Amniotic epithelial cell (primary cell): ENCODE data around the gene KMO.

ENCODE experiments used
- DNase-seq: peaks from one replicate; pipeline ENCODE4 v3.0.0-alpha.2; 2010; ENCODE audit warnings: low read depth

The KMO gene

DNA sequence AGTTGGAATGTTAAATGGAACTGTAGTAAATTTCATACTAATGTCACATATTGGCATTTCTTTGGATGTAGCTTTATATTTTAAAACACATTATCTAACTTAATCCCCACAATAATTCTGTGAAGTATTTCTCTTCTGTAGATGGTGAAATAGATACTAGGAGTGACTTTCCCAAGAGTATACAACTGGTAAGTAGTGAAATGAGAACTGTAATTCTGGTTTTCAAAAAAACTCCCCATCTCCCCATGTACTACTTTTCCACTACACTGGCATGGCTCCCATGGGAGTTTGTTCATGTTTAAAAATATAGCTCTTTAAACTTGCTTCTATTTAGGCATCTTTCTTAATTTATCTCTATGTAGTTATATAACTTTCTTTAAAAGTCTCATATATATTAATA, 97.8 kb downstream of the KMO start:
- DNase-seq = no peak

- DNase-seq = no peak
Measured at GRCh38 chr1:241630476-241630875, 98.3 kb downstream of the KMO start.

GRCh38 chr1:241630899-241631298, 98.7 kb downstream of the KMO start:
- no peak for DNase-seq

DNA sequence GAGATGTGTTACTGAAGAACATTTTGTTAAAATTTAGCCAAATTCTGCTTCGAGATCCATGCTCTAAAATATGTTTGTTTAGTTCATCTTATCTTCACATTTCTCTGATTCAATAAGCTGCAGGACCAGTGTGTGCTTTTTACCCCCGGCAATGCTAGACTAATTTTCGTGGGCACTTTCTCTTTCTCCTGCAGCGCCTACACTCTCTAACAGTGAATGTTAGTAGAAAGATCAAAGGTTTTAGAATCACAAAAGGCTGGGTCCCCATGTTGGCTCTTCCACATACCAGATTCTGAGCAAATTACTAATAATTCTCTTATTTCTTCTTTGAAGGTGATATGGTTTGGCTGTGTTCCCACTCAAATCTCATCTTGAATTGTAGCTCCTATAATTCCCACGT, 99.5 kb downstream of the KMO start:
- no peak for DNase-seq

GRCh38 chr1:241632987-241633386, 100.8 kb downstream of the KMO start:
- DNase-seq = no peak

- no peak for DNase-seq
Measured at GRCh38 chr1:241635556-241636152, 103.5 kb downstream of the KMO start.

DNA sequence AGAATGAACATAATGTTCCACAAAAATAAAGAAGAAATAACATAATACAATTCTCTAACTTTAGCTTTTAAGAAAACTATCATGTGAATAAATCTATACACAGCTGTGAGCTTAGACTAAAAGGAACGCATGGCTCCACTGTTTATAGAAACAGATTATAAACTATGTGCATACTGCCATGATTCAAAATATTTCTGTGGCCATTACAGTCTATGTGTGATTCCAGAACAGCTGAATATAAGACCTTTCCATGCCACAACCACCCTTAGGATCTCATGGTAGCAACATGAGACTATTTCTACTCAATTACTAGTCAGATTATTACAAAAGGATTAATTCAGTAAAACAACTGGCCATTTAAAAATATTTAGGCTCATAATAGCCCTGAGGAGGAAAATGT, 104.1 kb downstream of the KMO start:
- DNase-seq = no peak

GRCh38 chr1:241637046-241637590, 104.9 kb downstream of the KMO start:
- peak; percentile 14 for DNase-seq

DNA sequence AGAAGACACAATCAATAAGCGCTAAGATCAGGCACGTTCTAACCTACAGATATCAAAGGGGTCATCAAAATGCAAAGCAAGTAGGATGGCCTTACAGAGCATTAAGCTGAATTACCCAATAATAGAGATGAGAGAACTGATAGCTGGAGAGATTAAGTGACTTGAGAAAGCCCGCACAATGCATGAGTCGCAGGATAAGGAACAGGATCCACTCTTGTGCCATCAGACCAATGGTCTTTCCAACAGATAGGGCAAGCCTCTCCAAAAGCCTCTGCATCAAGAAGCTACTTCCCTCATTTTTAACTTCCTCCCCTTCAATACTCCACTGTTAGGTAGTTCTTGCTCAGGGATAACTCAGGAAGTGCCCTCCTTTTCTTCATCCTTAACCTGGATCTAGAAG, 105.4 kb downstream of the KMO start:
- peak; percentile 40 for DNase-seq

DNA sequence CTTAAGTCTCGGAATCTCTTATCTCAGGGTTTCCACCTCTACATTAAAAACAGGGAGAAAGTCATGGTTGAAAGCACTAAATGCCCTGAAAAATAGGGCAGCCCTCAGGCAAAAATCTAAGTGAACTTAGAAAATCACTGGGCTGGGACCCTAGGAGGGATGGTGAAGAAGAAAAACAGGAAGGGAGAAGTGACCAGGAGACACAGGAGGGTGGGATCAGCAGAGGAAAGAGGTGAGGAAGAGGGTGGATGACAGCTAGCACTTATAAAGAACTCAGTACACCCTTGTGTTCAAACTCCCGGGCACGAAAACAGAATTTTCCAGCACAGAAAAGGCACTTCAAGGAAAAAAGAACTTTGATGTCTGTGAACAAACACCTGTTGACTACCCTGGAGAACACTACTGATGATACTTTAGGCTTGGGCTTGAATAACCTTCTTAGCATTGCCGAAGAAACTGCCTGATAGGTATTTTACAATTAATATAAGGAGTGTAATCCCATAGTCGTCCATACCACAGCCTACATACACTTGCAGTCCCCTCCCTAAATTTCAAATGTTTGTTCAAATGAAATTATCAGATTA, 106.0 kb downstream of the KMO start:
- DNase-seq = no peak

DNA sequence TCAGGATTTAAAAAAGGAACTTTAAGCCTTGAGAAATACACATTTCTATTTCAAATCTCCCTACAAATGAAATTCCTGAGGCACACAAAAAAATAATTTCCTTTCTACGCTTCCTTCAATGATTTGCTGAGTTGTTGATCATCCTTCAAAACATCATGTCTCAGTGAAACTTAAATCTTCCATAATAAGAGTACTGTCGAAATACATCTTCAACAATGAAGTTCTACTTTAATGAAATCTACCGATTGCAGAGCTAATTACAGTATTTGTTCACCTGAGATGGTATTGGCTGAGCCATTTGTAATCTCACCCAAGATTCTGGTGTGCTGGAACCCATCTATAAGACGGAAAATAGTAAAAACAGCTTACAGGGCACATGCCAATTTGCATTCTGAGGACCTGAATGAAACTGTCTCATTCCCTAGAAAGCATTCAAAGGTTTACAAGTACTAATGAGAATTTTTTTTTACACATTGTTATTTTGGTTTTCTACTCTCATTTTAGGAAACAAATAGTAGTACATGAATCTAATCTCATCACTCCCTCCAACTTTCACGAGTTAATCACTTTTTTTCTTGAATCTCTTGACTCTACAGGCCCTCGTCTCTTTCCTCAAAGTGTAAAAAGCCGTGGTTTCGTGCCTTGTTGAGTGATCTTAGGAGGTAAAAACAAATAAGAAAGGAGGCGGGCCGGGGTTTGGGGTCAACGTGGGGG, 106.9 kb downstream of the KMO start:
- DNase-seq = peak; percentile 12

GRCh38 chr1:241639623-241640148, 107.5 kb downstream of the KMO start:
- DNase-seq = peak; percentile 28

GRCh38 chr1:241640149-241640866, 108.1 kb downstream of the KMO start, which contains the start of the genes CHML and OPN3:
Gene CHML (minus strand): TSS chr1:241640369. CDS start chr1:241635766, 4,603 bp downstream.
Gene OPN3 (minus strand): TSS chr1:241640369. CDS start chr1:241640254, 115 bp downstream.
- peak; percentile 79 for DNase-seq

DNA sequence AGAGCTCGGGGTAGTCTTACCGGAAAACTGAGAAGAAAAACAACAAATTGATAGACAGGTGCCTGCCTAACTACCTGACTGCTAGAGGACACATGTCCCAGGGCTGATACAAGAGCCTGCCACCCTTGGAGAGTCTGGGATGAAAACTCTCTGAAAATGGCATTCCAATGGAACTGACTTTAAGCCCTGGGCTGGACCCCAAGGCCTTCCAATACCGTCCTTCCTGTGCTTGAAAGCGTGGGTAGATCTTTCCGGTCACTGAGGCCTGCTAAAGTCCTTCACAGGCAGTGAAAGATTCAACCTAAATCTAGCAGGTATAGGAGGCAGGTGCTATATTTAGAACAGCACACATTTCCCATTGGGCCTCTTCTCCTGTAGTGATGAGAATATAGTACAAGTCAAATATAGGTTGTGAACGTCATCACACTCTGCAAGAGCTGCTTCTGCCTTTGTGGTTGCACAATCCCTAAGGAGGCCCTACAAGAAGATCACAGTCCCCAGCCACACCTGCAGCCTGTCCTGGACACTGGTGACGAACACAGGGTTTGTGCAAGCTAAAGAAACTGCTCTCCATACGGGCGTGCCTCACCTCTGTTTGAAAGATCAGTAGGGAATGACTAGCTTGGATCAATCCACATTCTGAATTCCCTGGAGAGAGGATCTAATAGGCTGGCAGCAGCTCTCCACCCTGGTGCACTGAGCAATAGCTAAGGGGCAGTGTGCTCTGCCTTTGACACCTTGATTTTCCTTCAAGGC, 108.9 kb downstream of the KMO start:
- peak; percentile 26 for DNase-seq

DNA sequence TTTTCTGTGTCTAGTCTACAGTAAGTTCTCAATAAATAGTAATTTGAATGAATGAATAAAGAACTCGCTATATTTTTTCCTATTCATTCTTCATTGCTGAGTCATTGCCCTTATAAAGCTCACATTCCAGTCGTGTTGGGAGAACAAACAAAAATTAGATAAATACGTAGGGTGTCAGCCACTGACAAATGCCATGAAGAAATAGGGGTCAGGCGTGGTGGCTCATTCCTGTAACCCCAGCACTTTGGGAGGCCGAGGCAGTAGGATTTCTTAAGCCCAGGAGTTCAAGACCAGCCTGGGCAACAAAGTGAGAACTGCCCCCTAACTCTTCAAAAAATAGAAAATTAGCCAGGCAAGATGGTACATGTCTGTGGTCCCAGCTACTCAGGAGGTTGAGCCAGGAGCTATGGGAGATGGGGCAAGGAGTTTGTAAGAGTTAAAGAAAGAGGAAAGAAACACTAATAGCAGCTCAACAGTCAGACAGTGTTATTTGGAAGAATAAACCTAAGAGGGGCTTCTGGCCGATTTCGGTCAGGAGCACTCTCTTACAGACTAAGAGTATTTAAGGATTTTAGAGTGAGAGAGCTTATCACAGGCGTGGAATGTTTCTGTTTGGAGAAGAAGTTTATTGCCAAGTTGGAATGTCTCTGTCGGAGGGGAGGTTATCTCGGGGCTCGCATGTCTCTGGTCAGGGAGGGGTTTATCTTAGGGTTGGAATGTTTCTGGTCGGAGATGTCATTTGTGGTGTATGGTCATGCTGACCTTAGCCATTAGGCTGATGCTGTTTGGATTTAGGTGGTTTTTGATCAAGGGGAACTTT, 109.8 kb downstream of the KMO start:
- peak; percentile 79 for DNase-seq

- no peak for DNase-seq
Measured at GRCh38 chr1:241642593-241642944, 110.4 kb downstream of the KMO start.

- no peak for DNase-seq
Measured at GRCh38 chr1:241644259-241644658, 112.1 kb downstream of the KMO start.

- DNase-seq = no peak
Measured at GRCh38 chr1:241645199-241645598, 113.0 kb downstream of the KMO start.
